AG10803 (cell line): ENCODE data around the gene PHOX2B.

Experiments
- DNase-seq: peaks from one replicate; pipeline ENCODE4 v3.0.0; 2010; ENCODE audit warnings: low read depth
- H3K4me3 ChIP-seq: 2 replicates; pipeline ENCODE4 v1.5.1; 2011; ENCODE audit warnings: mild to moderate bottlenecking, low read length, control low read depth
- TF ChIP-seq, protein P1 (sequence below): conservative IDR thresholded peaks from 2 replicates; pipeline ENCODE4 v1.5.1; 2011; ENCODE audit warnings: mild to moderate bottlenecking, low read length, control low read depth, inconsistent platforms

Gene PHOX2B

DNA sequence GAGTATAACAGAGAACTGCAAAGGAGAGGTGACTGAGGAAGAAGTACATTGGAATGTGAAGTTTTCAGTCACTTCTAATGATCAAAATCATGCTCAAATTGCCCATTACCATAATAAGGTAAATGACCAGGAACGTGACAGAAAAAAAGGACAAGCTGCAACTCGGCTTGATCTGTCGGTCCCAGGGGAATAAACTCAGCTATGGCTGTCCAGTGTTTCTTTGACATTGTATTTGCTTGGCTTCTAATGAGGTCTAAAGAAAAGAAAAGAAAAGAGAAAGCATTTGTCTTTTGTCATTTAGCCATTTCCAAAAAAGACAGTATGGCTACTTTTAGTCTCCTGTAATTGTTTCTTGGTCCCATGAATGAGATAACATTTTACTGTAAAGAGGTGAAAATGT is 25.2 kb downstream of the PHOX2B start:
- TF ChIP-seq, protein P1, sequence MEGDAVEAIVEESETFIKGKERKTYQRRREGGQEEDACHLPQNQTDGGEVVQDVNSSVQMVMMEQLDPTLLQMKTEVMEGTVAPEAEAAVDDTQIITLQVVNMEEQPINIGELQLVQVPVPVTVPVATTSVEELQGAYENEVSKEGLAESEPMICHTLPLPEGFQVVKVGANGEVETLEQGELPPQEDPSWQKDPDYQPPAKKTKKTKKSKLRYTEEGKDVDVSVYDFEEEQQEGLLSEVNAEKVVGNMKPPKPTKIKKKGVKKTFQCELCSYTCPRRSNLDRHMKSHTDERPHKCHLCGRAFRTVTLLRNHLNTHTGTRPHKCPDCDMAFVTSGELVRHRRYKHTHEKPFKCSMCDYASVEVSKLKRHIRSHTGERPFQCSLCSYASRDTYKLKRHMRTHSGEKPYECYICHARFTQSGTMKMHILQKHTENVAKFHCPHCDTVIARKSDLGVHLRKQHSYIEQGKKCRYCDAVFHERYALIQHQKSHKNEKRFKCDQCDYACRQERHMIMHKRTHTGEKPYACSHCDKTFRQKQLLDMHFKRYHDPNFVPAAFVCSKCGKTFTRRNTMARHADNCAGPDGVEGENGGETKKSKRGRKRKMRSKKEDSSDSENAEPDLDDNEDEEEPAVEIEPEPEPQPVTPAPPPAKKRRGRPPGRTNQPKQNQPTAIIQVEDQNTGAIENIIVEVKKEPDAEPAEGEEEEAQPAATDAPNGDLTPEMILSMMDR = no peak
- no peak overlapping the region for H3K4me3 ChIP-seq
- DNase-seq = no peak

GRCh38 chr4:41722181-41722580 is 26.3 kb downstream of the PHOX2B start:
- DNase-seq = no peak
- TF ChIP-seq, protein P1 = no peak
- no peak overlapping the region for H3K4me3 ChIP-seq

- TF ChIP-seq, protein P1 = no peak
- DNase-seq = peak; percentile 15
Measured at GRCh38 chr4:41719417-41719816, 29.1 kb downstream of the PHOX2B start.

GRCh38 chr4:41718907-41719306 is 29.6 kb downstream of the PHOX2B start:
- H3K4me3 ChIP-seq = no peak overlapping the region
- TF ChIP-seq, protein P1 = no peak
- peak; percentile 23 for DNase-seq

More at GRCh38 chr4:41719417-41719816, 29.1 kb downstream of the PHOX2B start:
- no peak overlapping the region for H3K4me3 ChIP-seq

DNA sequence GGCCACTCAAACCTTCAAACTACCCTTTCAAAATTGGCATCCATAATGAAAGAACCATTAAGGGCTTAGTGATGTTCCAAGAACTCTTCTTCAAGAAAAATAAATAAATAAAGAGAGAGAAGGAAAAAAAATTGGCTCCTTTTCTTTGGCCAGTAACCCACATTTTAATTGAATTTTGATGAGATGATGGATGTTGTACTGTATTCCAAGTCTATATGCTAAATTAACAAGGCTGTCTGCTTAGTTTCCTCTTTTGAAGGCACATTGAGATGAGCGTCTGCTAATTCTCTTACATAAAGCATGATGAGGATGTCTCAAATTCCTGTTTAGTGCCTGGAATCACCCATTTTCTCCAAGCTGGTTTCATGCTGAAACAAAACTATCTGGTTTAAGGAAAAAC is 33.4 kb downstream of the PHOX2B start:
- no peak for DNase-seq
- TF ChIP-seq, protein P1 = no peak
- no peak overlapping the region for H3K4me3 ChIP-seq

DNA sequence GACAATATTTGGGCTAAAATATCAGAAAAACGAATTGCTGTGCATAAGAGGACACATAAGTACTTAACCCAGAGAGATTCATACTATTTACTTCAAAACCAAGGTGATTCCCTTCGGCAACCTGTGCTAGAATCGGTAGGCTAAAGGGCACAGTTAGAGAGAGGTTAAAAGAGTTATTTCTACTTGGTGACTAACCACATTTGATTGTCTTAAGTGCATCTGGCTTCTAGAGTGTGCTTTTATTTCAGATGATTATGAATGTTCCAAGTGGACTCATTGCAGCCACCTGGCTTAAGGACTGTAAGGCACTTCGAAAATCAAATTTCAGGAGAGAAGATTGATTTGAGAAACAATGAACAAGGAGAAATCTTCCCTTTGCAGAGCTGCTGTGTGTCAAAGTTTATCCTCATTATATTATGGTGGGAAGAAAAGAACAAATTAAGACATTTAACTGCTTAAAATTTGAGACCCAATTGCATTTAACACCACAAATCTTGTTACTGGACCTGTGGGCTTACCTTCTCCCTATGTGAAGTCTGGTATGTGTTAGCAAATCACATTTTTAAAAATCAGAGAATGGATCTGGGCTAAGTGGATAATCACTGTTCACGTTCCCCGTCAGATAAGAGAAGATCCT is 34.0 kb downstream of the PHOX2B start:
- H3K4me3 ChIP-seq = no peak overlapping the region
- DNase-seq = no peak
- TF ChIP-seq, protein P1 = no peak

- TF ChIP-seq, protein P1 = no peak
- H3K4me3 ChIP-seq = no peak overlapping the region
- no peak for DNase-seq
Measured at GRCh38 chr4:41713768-41714167, 34.8 kb downstream of the PHOX2B start.
